Islet of Langerhans (tissue), 1 donor: Measurements from ENCODE around the gene PDGFD.

Experiments used
- FAIRE-seq: peaks from one replicate; lab custom pipeline; 2011; peaks lifted over from hg19 to GRCh38; lab: Jason Lieb, UNC

PDGFD gene

DNA sequence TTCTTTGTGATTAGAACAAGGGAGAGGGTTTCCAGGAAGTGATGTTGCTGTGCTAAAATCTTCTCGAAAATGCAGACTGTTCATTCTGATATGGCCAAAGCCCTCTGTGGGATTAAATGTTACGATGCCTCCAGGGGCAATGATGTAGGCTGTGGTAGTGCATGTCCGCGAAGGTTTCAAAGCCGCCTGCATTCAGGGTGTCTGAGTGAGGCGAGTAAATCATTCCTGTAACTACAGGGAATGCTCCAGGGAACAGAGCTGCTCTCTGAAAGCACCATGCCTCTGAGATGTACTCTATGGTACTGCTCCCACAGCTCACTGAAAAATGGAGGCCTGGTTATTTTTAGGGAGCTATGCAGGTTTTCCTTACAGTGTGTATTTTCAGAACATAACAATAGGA lies 21.2 kb downstream of the PDGFD start:
- FAIRE-seq, result no peak

DNA sequence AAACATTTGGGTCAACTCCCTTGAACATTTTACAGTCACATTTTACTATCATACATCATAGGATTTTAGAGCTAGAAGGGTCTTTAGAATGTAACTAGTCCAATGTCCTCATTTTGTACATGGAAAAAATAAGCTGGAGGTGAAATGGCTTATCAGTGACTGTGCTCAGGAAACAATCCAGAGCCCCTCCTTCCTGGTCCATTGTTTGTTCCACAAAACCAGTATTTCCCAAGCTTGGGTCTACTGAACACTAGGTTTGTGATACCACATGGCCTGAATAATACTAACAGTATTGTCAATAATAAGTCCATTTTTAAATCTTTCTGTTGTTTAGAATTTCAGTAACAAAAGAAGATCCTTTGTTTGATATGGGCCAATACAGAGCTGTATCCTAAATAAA lies 27.1 kb downstream of the PDGFD start:
- FAIRE-seq, result no peak

DNA sequence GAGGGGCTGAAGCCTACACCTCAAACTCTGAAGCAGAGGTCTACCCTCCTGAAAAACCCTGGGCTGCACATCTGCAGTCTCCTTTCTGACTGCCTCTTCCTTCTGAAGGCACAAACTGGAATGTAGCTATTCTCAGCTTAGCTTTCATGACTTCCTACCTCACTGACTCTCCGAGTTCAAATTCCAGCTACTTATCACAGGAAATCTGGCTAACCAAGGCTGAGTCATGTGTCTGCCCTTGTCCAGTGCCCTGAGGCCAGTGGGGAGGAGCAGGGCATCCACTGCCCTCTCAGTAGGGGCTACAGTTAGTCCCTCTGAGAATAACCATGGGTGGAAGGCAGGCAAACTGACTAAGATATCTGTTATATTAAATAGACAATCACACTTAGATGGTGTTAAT lies 29.2 kb downstream of the PDGFD start:
- FAIRE-seq, result no peak

GRCh38 chr11:104130161-104130560 lies 33.8 kb downstream of the PDGFD start:
- FAIRE-seq, result no peak

- FAIRE-seq, result no peak
Measured at GRCh38 chr11:104129145-104129544, 34.8 kb downstream of the PDGFD start.

DNA sequence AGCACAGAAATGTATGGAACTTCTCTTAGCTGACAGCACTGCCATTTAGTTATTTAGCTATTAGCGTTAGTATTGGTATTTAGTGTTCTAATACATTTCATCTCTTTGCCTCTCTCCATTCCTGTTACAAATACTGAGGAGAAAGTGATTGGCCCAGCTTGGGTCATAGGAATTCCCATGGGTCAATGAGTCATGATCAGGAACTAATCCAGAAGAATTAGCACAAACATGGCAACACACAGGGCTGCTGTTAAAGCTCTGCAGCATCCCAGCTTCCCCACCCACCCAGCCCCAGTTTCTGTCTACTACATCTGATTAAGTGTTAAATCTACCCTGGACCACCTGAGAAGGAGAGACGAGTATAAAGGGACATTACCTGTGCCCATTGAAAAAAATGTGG lies 36.1 kb downstream of the PDGFD start:
- no peak for FAIRE-seq

- no peak for FAIRE-seq
Measured at GRCh38 chr11:104126464-104126863, 37.5 kb downstream of the PDGFD start.

DNA sequence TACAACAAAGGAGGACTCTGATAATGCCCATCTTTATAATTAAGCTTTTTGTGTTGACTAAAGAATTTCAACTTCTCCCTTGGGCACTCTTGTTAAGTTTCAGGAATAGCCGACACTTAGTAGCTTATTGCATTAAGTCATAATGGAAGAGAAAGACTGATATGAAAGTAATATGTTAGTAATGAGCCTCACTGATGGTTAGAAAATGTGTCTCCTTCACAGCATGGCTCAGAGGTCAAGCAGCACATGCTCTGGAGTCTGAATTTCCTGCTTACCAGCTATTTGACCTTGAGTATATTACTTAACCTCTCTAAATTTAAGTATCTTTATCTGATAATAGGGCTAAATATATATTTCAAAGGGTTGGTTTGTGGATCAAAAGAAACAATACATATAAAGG lies 39.0 kb downstream of the PDGFD start:
- no peak for FAIRE-seq

- peak; percentile 61 for FAIRE-seq
Measured at GRCh38 chr11:104122836-104123235, 41.1 kb downstream of the PDGFD start.

- FAIRE-seq, result no peak
Measured at GRCh38 chr11:104122011-104122635, 41.8 kb downstream of the PDGFD start.

DNA sequence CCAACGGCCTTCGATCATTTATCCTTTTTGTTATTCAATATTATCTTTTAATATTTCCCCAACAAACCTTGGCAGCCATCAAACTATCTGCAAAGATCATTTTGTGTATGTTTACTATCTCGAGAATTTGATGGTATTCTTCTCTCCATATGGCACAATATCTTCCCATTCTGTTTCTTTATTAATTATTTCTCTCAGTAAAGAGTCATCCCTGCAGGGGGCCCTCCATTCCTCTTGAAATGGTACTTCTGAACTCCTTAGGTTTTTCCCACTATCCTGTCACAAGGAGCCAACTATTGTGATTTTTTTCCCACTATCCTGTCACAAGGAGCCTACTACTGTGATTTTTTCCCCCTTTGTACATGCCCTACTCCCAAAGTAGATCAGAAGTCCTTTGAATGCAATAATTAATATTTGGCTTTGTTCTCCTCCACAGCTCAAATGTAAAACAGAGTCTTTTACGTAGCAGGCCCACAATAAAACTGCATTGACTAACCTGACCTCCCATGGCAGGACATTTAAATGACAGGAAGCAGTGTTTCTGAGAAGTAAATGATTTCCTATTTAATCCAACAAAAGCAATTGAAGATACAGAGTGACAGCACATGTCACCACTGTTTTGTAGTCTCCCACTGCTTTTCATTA lies 43.3 kb downstream of the PDGFD start:
- FAIRE-seq, result no peak

DNA sequence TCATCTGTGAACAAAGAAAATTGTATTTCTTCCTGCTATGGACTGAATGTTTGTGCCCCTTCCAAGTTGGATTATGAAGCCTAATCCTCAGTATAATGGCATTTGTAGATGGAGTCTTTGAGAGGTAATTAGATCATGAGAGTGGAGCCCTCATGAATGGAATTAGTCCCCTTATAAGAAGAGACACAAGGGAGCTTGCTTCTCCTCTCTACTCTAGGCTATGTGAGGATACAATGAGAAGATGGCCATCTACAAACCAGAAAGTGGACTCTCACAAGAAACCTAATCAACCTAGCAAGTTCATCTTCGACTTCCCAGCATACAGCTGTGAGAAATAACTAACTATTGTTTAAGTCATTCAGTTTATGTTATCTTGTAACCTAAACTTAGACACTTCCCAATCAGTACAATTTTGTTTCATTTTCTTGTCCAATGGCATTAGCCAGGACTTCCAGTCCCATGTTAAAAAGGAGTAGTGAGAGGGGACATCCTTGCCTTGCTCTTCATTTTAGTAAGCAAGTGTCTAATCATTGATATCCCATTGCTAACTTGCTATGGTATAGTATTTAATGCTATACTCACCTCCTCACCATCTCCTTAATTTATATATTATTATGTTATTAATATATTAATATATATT lies 45.7 kb downstream of the PDGFD start:
- FAIRE-seq, result no peak

- FAIRE-seq, result no peak
Measured at GRCh38 chr11:104113541-104113940, 50.4 kb downstream of the PDGFD start.

DNA sequence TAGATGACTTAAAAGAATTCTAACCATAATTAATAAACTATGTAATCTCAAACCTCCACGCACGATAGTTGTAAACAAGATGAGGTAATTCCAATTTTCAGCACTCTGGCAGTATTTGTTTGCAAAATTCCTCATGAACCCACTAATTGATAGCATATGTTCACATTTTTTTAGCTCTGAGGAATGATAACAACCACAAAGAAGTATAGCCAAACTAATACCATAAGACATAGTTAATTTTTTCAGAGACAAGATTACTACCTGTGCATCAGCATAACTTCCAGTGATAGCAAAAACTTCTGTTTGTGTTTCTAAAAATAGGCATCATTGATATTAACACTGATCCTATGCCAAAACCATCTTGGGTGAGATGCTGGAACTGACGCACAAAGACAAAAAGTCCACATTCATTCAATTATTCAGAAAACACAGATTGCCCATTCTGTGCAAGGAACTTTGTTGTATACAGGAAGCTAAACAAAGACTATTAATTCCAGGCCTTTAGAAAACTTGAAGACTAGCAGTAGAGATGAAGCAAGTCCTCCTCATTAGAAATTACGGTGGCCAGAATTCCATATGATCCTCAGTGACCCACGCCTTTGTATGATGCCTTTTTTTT lies 57.7 kb downstream of the PDGFD start:
- no peak for FAIRE-seq

DNA sequence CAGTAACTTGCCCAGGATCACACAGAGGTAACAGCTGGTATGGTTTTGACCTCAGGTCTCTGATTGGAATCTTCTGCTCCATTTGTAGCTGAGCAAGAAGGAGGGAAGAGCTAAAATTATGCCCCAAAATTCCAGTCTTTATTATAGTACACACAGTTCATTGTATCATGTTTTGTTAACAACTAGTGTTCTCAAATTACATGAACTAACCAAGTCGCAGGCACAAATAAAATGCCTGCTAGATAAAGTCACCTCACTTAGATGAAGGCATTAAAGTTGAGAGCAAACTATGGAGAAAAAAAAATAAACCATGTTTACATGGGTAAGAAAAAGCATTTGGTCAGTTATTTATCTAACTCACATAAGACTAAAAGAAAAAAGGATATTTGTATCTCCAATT lies 58.8 kb downstream of the PDGFD start:
- no peak for FAIRE-seq

DNA sequence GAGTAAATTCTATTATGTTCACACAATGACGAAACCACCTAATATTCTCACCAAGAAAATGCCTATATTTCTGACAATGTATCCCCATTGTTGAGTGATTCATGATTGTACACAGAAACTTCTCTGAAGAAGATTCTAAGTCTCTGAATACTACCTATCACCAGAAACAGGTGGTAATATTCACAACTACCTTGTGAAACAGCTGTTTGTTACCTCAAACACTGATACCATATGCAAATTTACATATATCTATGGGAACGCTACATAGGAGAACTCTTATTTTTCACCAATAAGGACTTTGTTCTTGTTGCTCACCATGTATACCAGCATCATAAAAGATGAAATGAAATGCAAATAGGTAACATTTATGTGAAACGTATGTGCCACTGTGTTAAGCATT lies 59.3 kb downstream of the PDGFD start:
- FAIRE-seq, result no peak

GRCh38 chr11:104104201-104104600 lies 59.7 kb downstream of the PDGFD start:
- FAIRE-seq, result no peak

DNA sequence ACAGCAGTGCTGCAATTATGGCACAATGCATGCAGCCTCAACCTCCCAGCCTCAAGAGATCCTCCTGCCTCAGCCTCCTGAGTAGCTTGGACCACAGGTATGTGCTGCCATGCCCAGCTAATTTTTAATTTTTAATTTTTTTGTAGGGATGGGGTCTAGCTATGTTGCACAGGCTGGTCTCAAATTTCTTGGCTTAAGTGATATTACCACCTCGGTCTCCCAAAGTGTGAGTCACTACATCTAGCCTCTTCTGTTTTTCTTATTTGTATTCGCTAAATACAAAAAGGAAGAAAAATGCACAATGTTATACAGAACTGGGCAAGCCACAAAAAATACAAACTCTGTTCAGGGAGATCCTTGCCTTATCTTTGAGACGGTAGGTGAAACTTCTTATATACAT lies 65.4 kb downstream of the PDGFD start:
- FAIRE-seq, result no peak

GRCh38 chr11:104098132-104098531 lies 65.8 kb downstream of the PDGFD start:
- FAIRE-seq, result no peak

DNA sequence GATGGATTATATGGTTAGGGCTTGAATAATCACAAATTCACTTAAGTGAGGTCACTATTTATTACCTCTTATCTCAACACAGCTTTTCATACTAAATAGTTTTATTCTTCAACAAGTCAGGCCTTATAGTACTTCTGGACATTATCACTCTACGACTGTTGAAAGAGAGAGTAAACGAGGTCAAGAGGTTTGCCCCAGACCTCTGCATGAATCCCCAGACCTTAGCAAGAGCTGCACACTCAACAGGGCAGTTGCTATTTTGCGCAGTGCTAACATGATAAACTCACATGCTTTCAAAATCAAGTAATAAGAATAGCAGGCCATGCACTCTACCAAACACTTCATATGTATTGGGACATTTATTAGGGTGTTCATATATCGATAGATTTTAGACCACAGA lies 67.0 kb downstream of the PDGFD start:
- FAIRE-seq, result no peak

- FAIRE-seq, result no peak
Measured at GRCh38 chr11:104095791-104096190, 68.2 kb downstream of the PDGFD start.

DNA sequence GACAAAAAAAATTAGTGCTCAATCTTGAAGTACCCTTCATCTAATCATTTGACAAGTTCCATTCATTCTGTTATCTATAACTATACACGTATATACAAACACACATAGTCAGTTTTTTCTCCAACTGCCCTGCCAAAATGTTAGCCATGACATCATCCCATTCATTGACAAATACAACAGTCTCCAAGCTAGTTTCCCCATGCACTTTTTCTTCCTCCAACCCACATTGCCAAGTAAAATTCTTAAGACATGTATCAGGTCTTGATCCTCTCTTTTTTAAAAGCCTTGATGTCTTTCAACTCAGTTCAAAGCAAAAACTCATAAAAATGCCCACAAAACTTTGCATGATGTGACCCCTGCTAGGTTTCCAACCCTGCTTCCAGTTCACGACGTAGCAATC lies 69.4 kb downstream of the PDGFD start:
- no peak for FAIRE-seq

- FAIRE-seq, result no peak
Measured at GRCh38 chr11:104093426-104094280, 70.3 kb downstream of the PDGFD start.
